Renal cortical epithelial cell (primary cell): ENCODE results near the gene RAPH1. TPM values are rescaled to one million over a fixed set of nuclear protein-coding genes. Genes with fewer than 3 reads are reported as not detected.
A peak's percentile ranks its signal among the peaks of the same experiment; 100 is the strongest.

Experiments used
- DNase-seq: peaks from one replicate; pipeline ENCODE4 v3.0.0-alpha.2; 2011; ENCODE audit warnings: low read depth
- total RNA-seq: library from RNA; depleted of rRNA; stranded (reverse); fragments of >200 nt; gene quantifications from 2 replicates; pipeline ENCODE4 v1.2.3, GENCODE V29; 2014

The RAPH1 gene
- total RNA-seq, 1 donor from 2014 or later = 43.3 TPM

DNA sequence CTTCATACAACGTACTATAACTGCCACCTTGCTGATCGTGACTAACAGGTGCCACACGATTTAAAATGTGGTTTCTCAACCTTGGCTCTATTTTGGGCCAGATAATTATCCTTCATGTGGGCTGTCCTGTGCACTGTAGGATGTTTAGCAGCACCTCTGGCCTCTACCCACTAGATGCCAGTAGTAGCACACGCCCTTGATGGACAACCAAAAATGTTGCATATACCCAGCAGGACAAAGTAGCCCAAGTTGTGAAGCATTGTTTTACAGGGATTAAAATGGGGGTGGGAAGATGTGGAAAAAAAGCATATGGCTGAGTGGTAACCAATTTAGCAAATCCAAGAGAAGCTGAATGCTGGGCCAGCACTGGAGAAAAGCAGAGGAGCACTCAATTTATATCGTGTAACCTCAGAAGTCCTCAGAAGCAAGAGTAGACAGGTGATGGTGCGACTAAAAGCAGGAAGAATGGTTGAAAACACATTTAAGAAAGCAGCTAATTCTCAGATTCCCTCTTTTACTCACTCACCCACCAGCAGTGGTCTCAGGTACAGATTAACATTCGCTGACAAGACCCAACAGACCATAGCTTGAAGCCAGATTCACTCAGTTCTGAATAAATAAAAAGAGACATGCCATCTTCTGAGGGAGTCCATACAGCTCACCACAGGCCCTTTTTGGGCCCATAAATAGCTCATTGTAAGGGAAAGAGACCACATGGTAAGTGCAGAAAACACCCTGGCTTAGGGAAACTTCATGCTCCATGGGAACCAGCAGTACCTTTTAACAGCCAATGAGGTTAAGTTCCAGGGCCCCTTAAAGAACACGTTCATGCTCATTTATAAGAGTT, 50.6 kb downstream of the RAPH1 start:
- DNase-seq = peak; percentile 33

DNA sequence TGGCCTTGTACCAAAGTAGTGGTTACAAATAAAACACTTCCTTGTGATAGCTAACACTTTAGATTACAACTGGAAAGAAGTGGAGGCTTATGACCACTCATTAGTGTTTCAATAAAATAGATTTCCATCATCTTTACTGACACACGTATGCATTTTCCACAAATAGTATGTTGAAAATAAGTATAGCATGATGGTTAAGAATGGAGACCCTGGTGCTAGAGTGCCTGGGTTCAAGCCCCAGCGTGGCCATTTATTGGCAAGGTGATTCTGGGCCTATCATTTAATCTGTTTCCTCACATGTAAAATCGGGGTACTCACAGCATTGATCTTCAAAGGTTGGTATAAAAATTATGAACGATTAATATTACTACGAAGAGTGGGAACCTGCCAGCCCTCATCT, 54.5 kb downstream of the RAPH1 start:
- DNase-seq = no peak

DNA sequence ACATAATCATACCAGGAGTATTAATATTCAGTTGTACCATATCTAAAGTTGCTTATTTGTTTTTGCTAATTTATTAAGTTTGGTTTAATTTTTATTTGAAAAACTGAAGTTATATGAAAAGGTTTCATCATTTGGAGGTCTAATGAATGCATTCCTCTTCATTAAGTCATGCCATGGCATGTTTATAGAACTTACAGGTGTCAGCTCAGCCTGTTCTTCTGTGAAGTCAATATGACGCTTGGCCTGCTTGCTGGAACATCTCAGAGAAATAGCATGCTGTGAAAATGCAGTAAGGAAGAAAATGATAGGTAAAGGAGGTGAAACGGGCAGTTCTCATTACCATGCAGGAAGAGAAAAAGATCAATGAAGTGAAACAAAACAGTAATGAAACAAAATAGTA, 58.2 kb downstream of the RAPH1 start:
- peak; percentile 18 for DNase-seq

DNA sequence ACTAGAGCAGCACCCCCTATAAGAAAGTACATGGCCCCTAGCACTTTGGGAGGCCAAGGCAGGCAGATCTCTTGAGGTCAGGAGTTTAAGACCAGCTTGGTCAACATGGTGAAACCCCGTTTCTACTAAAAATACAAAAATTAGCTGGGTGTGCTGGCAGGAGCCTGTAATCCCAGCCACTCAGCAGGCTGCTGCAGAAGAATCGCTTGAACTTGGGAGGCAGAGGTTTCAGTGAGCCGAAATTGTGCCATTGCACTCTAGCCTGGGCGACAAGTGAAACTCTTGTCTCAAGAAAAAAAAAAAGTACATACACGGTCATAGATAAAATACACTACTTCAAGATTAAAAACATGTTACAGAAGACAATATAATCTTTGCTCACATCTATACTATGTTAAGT, 63.8 kb downstream of the RAPH1 start:
- DNase-seq = no peak

- DNase-seq = peak; percentile 65
Observed at GRCh38 chr2:203470371-203470770, 64.7 kb downstream of the RAPH1 start.

DNA sequence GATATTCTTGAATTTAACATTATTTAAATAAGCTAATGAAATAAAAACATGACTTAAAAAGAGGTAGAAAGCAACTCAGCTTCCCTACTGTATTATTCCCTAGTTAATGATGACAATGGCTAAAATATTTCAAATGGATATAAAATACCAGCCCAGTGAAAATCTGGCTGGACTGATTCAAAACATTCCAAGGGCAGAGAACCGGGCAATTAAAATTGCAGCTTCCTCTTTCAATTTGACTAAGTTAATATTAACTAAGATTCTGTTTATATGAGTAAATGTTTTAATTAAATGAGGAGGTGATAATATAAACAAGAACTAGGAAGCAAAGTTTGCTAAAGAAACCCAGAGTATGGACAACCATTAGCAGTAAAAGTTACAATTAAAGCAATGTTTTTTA, 65.6 kb downstream of the RAPH1 start:
- DNase-seq = peak; percentile 79

GRCh38 chr2:203463266-203463678, 71.8 kb downstream of the RAPH1 start:
- no peak for DNase-seq

DNA sequence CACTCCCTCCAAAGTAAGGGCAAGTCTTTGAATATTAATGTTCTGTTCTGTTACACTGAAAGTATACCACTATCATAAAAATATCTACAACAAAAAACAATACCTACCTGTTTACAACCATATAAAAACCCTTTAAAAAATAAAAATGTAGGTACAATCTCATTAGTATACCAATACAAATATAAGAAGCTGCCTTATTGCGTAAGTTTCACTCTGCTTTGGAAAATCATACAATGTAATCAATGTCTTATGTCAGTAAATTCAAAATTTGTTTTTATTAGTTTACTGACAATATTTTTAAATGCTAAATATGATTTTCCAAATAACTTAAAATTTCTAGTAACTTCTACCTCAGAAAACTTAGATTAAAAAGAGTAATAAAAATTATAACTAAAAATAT, 72.8 kb downstream of the RAPH1 start:
- DNase-seq = no peak

DNA sequence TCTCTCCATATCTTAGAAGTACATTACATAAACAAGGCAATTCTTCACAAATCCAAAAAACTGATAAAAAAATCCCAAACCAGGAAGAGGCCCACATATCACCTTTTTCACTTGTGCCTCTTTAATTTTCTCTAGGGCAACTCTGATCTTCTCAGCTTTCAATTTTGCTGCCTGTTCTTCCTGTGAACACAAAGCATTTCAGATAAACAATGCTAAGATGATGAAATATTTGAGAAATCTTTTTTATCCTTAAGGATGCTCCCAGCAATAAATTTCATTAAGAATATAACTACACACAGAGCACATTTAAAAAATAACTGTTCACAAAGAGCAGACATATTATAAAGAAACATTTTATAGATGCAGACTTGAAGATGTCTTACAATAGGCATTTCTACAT, 73.4 kb downstream of the RAPH1 start:
- no peak for DNase-seq

GRCh38 chr2:203455209-203455608, 79.9 kb downstream of the RAPH1 start:
- DNase-seq = no peak

DNA sequence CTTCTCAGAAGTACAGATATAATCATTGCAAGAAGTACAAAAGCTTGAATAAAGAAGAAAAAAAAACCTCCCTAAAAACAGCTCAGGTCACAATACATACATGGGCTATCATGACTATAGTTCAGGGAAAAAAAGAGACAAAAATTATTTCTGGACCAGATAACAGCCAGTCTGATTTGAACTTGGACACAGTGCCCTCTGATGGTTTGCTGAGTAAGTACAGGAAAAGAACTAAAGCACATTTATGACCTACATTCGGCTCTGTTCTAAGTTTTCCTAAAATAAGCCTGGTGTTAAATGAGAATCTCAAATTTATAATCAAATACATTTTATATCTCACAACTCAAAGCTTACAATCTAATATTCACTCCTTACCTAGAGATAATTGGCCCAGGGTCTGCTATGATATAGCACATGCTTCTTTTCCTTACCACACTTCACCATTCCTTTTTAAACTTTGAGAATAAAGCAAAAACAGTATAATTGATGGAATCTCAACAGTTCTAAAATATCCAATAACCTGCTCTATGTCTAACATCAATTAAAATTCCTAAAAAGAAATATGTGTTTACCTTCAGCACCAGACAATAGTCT, 81.1 kb downstream of the RAPH1 start:
- DNase-seq = peak; percentile 61

DNA sequence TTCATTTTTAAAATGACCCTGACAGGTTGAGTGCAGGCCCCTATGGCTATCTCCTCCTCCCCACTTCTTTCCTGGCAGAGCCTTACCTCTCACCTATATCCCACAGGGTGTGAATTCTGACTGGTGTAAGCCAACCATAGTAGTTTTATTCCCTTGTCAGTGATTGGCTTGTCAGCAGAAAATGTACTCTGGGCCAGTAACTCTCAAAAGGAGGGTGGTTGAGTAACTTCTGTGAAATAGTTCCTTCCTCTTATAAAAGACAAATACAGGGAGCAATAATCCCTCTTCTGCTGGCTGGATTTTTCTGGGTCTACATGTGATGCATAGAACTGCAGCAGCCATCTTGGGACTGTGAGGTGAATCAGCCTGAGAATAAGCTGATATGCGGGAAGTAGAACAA, 83.4 kb downstream of the RAPH1 start:
- DNase-seq = peak; percentile 30

- peak; percentile 30 for DNase-seq
Observed at GRCh38 chr2:203451011-203451410, 84.1 kb downstream of the RAPH1 start.

GRCh38 chr2:203450561-203450960, 84.5 kb downstream of the RAPH1 start:
- no peak for DNase-seq

GRCh38 chr2:203446780-203447179, 88.3 kb downstream of the RAPH1 start:
- DNase-seq = no peak

DNA sequence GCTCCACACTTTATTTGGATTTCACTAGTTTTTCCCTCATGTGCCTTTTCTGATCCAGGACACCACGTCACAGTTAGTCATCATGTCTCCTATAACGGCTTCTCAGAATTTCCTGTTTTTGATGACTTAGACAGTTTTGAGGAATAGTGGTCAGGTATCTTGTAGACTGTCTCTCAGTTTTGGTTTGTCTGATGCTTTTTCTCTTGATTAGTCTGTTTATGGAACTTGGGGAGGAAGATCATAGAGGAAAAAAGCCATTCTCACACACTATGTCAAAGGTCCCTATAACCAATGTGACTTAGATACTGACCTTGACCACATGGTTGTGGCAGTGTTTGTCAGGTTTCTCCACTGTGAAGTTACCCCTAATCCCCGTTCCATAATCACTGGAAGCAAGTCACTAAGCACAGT, 89.0 kb downstream of the RAPH1 start:
- DNase-seq = peak; percentile 48

GRCh38 chr2:203444738-203445137, 90.4 kb downstream of the RAPH1 start:
- no peak for DNase-seq

DNA sequence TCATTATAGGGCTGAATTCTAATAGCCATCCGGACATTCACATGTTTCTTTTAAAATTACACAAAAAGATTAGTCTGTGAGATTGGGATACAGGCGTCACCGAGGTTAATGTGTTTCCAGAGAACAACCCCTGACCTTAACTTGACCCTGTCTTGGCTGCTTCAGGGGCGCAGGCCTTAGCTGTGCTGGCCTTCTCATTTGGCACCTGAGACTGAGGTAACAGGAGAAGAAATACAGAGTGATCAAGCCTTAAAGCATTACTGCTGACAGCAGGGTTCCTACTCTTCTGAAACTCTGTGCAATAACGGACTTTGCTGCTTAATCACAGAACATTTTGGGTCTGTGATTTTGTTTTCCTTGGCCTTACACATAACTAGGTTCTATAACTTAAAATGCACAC, 92.6 kb downstream of the RAPH1 start:
- DNase-seq = no peak

DNA sequence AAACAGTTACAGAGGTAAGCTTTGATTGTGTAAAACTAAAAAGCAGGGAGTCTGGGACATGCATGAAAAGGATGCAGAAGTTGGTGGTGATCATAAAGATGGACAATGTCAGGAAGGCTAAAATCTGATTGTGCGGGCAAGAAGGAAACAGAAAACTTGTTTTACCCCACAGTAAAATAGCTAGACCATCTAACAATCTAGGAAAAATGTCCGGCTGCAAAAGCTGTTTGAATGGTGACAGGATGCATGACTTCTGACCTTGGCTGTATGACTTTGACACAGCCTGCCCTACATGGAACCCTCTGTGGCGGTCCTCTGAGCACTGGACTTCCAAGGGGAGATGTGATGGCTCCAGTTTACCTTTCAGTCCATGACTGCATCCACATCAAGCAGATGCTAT, 93.6 kb downstream of the RAPH1 start:
- DNase-seq = no peak

- DNase-seq = no peak
Observed at GRCh38 chr2:203440671-203441070, 94.4 kb downstream of the RAPH1 start.

GRCh38 chr2:203438528-203438927, 96.6 kb downstream of the RAPH1 start:
- DNase-seq = no peak

GRCh38 chr2:203437511-203437910, 97.6 kb downstream of the RAPH1 start:
- DNase-seq = peak; percentile 86

DNA sequence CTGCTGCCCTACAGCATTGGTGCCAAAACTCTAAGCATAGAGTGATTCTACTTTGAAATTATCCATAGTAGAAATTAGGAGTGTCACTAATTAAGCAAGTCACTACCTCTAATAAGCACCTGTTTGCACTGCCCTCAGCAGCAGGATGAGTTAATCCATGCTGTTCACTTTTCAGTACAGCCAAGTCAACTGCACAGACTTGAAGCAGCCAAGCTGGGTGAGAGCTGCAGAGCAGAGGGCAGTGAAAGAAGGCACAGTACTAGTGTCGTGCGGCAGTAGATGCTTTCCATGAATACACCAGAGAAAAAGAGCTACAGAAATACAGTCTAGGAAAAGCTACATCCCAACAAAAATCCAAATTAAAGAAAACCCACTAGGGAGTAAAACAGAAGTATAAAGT, 98.6 kb downstream of the RAPH1 start:
- DNase-seq = no peak

DNA sequence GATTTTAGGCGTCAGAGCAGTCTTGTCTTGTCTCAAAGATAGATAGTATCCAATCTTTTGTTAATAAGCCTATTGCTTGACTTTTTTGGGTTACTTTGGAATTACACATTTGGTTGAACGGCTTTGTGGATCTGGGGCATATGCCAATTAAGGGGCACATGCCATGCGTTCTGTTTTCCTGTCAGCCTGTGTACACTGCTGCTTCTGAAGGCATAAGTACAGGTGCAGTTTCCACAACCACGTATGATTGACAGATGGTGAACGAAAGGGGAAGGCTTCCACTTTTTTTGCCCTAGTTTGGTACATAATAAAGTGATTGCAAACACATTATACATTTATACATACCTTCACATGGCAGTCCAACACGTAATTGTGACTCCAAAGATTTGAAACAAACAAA, 102.3 kb downstream of the RAPH1 start:
- no peak for DNase-seq
